ENCODE data around the gene SUV39H1.
A peak's percentile ranks its signal among the peaks of the same experiment; 100 is the strongest.

Gene SUV39H1

GRCh38 chrX:48715072-48715471 is 18.5 kb downstream of the SUV39H1 start:
- DNase-seq: no peak

GRCh38 chrX:48715876-48716502 is 19.5 kb downstream of the SUV39H1 start:
- no peak for DNase-seq

- DNase-seq: no peak
These were observed 23.4 kb downstream of the SUV39H1 start for GRCh38 chrX:48719958-48720357.

GRCh38 chrX:48720577-48721250 is 24.2 kb downstream of the SUV39H1 start:
- DNase-seq: no peak

GRCh38 chrX:48721916-48722315 is 25.4 kb downstream of the SUV39H1 start:
- no peak for DNase-seq

- no peak for DNase-seq
These were observed 30.1 kb downstream of the SUV39H1 start for GRCh38 chrX:48726596-48726995.

- no peak for DNase-seq
These were observed 32.1 kb downstream of the SUV39H1 start for GRCh38 chrX:48728653-48729052.

- DNase-seq: no peak
These were observed 39.8 kb downstream of the SUV39H1 start for GRCh38 chrX:48736303-48736702.

- no peak for DNase-seq
These were observed 40.3 kb downstream of the SUV39H1 start for GRCh38 chrX:48736878-48737212.

- DNase-seq: peak; percentile 84
These were observed 40.8 kb downstream of the SUV39H1 start for GRCh38 chrX:48737213-48737938.

GRCh38 chrX:48737940-48738339 is 41.4 kb downstream of the SUV39H1 start:
- no peak for DNase-seq

GRCh38 chrX:48741834-48742233 is 45.3 kb downstream of the SUV39H1 start:
- no peak for DNase-seq

- no peak for DNase-seq
These were observed 48.7 kb downstream of the SUV39H1 start for GRCh38 chrX:48745222-48745621.

GRCh38 chrX:48747415-48748016 is 51.0 kb downstream of the SUV39H1 start:
- no peak for DNase-seq

- no peak for DNase-seq
These were observed 52.6 kb downstream of the SUV39H1 start for GRCh38 chrX:48749182-48749581.

- DNase-seq: no peak
These were observed 54.8 kb downstream of the SUV39H1 start for GRCh38 chrX:48751343-48751742.

- no peak for DNase-seq
These were observed 56.0 kb downstream of the SUV39H1 start for GRCh38 chrX:48752498-48752897.

GRCh38 chrX:48753708-48754228 is 57.2 kb downstream of the SUV39H1 start:
- DNase-seq: no peak

GRCh38 chrX:48754238-48754637 is 57.7 kb downstream of the SUV39H1 start:
- no peak for DNase-seq

All from DMS79 (cell line).